ENCODE results near the gene PPM1H.

Gene PPM1H

DNA sequence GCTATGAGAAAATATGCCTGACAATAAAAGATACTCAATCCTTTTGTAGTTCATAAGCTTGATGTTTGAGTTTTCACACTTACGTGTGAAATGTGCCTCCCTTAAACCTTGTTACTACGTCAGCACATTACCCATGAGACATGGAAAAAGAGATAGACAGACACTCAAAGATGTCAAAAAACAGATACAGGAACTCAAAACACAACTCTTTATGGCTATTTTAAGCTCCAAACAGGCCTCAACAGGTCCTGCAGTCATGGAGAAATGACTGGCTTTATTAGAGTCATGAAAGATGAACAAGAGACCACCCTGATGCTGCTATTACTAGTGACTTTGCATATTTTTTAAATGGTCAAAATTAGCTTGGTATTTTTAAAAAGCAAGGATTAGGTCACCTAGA lies 283.8 kb downstream of the PPM1H start:
- no peak overlapping the region for H2AFZ ChIP-seq (ENCODE audit: low read length)
- no peaks in the 10 kb centered on the region for H3K9me3 ChIP-seq (ENCODE audit: low read length)
- no peaks in the 10 kb centered on the region for H3K4me1 ChIP-seq (ENCODE audit: insufficient read depth, low read length, severe bottlenecking)
- H4K20me1 ChIP-seq (ENCODE audit: insufficient read depth, low read length): no peaks in the 10 kb centered on the region
- no peaks in the 10 kb centered on the region; the same call in 1 of the 2 replicates for H3K27me3 ChIP-seq (ENCODE audit: insufficient read depth, low read length)
- no peak overlapping the region for H3K4me2 ChIP-seq (ENCODE audit: low read length)
- no peak overlapping the region for H3K4me3 ChIP-seq (ENCODE audit: low read depth, low read length, poor library complexity, severe bottlenecking)
- H3K36me3 ChIP-seq (ENCODE audit: insufficient read depth, low read length): no peaks in the 10 kb centered on the region
- H3K27ac ChIP-seq (ENCODE audit: low read depth, low read length, poor library complexity, severe bottlenecking): no peak overlapping the region
- TF ChIP-seq EZH2 (IDR thresholded peaks at IDR 0.05; ENCODE audit: borderline replicate concordance, low read length) (no peak), CTCF (IDR thresholded peaks at IDR 0.05; ENCODE audit: low read length) (no peak)
- no peak overlapping the region for H3K9ac ChIP-seq (ENCODE audit: low read length)
- H3K79me2 ChIP-seq (ENCODE audit: insufficient read depth, low read length): no peaks in the 10 kb centered on the region
- H3F3A ChIP-seq (ENCODE audit: insufficient read depth, low read length): no peaks in the 10 kb centered on the region
- no peaks in the 10 kb centered on the region for H3K9me2 ChIP-seq (ENCODE audit: low read depth, low read length)

DNA sequence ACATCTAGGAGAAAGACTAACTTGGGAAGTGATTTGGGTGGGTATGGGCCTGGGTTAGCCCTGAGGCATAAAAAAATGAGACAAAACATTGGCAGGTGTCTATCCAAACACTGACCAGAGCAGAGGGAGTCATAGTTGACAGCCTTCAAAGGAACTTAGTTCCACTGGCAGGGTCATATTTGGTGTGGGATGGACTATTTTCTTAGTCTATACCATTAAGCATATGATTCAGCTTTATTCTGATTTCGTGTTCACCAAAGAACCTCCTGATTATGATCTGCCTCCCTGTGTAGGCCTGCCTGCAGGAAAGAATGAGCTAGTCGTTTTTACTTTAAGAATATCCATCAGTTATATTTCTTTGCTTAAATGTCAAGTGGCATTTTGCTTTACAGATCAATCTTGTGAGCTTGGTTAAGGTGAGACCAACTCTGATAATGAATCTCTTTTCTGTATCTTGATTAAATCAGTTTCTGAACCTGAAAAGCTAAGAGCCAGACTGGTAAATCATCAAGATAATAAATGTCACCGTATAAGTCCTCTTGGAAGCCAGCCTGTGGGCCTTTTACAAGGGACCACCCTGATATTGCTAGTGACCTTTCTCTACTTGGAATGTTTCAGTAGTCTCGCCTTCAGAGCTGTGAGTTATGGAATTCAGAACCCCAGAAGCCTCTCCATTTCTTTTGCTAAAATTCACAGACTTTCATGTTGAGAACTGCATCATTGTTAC lies 285.4 kb downstream of the PPM1H start:
- no peak overlapping the region for H3K4me3 ChIP-seq (ENCODE audit: low read depth, low read length, poor library complexity, severe bottlenecking)
- H2AFZ ChIP-seq (ENCODE audit: low read length): no peak overlapping the region
- H3K79me2 ChIP-seq (ENCODE audit: insufficient read depth, low read length): no peaks in the 10 kb centered on the region
- H3K4me2 ChIP-seq (ENCODE audit: low read length): no peak overlapping the region
- H3K27ac ChIP-seq (ENCODE audit: low read depth, low read length, poor library complexity, severe bottlenecking): no peak overlapping the region
- H3K36me3 ChIP-seq (ENCODE audit: insufficient read depth, low read length): no peaks in the 10 kb centered on the region
- H3K4me1 ChIP-seq (ENCODE audit: insufficient read depth, low read length, severe bottlenecking): no peaks in the 10 kb centered on the region
- no peaks in the 10 kb centered on the region for H3K9me3 ChIP-seq (ENCODE audit: low read length)
- H3K9me2 ChIP-seq (ENCODE audit: low read depth, low read length): no peaks in the 10 kb centered on the region
- H3K9ac ChIP-seq (ENCODE audit: low read length): no peak overlapping the region
- no peaks in the 10 kb centered on the region for H3F3A ChIP-seq (ENCODE audit: insufficient read depth, low read length)
- no peaks in the 10 kb centered on the region; the same call in 1 of the 2 replicates for H3K27me3 ChIP-seq (ENCODE audit: insufficient read depth, low read length)
- no peak for TF ChIP-seq EZH2 (IDR thresholded peaks at IDR 0.05; ENCODE audit: borderline replicate concordance, low read length)
- no peaks in the 10 kb centered on the region for H4K20me1 ChIP-seq (ENCODE audit: insufficient read depth, low read length)

DNA sequence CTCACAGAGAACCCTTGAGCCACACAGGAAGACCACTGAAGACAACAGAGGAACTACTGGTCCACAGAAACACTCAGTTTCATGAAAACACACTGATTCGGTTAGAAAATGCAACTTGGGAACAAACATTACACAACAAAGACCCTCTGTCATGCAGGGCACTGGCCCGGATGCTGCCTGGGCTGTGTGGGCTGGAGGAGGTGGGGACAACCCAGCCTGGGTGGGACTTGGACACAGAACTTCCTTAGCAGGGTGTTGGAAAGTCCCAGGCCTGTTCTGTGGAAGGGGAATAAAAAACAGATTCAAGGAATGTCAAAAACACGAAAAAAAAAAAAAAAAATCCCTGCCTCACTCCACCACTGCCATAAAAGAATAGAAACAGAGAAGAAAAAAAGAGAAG lies 287.4 kb downstream of the PPM1H start:
- H3K27ac ChIP-seq (ENCODE audit: low read depth, low read length, poor library complexity, severe bottlenecking): no peak overlapping the region
- no peak overlapping the region for H3K9ac ChIP-seq (ENCODE audit: low read length)
- H3K9me2 ChIP-seq (ENCODE audit: low read depth, low read length): no peaks in the 10 kb centered on the region
- no peaks in the 10 kb centered on the region for H4K20me1 ChIP-seq (ENCODE audit: insufficient read depth, low read length)
- H3K4me3 ChIP-seq (ENCODE audit: low read depth, low read length, poor library complexity, severe bottlenecking): no peak overlapping the region
- no peaks in the 10 kb centered on the region for H3K9me3 ChIP-seq (ENCODE audit: low read length)
- H3K36me3 ChIP-seq (ENCODE audit: insufficient read depth, low read length): no peaks in the 10 kb centered on the region
- H3F3A ChIP-seq (ENCODE audit: insufficient read depth, low read length): no peaks in the 10 kb centered on the region
- no peaks in the 10 kb centered on the region; the same call in 1 of the 2 replicates for H3K27me3 ChIP-seq (ENCODE audit: insufficient read depth, low read length)
- no peak overlapping the region for H2AFZ ChIP-seq (ENCODE audit: low read length)
- no peaks in the 10 kb centered on the region for H3K4me1 ChIP-seq (ENCODE audit: insufficient read depth, low read length, severe bottlenecking)
- no peak for TF ChIP-seq EZH2 (IDR thresholded peaks at IDR 0.05; ENCODE audit: borderline replicate concordance, low read length)
- no peak for TF ChIP-seq CTCF (IDR thresholded peaks at IDR 0.05; ENCODE audit: low read length)
- no peak overlapping the region for H3K4me2 ChIP-seq (ENCODE audit: low read length)
- H3K79me2 ChIP-seq (ENCODE audit: insufficient read depth, low read length): no peaks in the 10 kb centered on the region

GRCh38 chr12:62646566-62646965 lies 288.4 kb downstream of the PPM1H start:
- H3K9me2 ChIP-seq (ENCODE audit: low read depth, low read length): no peaks in the 10 kb centered on the region
- no peaks in the 10 kb centered on the region for H3K9me3 ChIP-seq (ENCODE audit: low read length)
- H3K36me3 ChIP-seq (ENCODE audit: insufficient read depth, low read length): no peaks in the 10 kb centered on the region
- TF ChIP-seq CTCF (IDR thresholded peaks at IDR 0.05; ENCODE audit: low read length) (no peak), EZH2 (IDR thresholded peaks at IDR 0.05; ENCODE audit: borderline replicate concordance, low read length) (no peak)
- no peaks in the 10 kb centered on the region for H4K20me1 ChIP-seq (ENCODE audit: insufficient read depth, low read length)
- no peaks in the 10 kb centered on the region for H3F3A ChIP-seq (ENCODE audit: insufficient read depth, low read length)
- no peak overlapping the region for H3K9ac ChIP-seq (ENCODE audit: low read length)
- H3K27me3 ChIP-seq (ENCODE audit: insufficient read depth, low read length): no peaks in the 10 kb centered on the region
- no peak overlapping the region for H3K4me2 ChIP-seq (ENCODE audit: low read length)
- no peaks in the 10 kb centered on the region for H3K79me2 ChIP-seq (ENCODE audit: insufficient read depth, low read length)
- no peak overlapping the region for H3K4me3 ChIP-seq (ENCODE audit: low read depth, low read length, poor library complexity, severe bottlenecking)
- no peak overlapping the region for H3K27ac ChIP-seq (ENCODE audit: low read depth, low read length, poor library complexity, severe bottlenecking)
- no peak overlapping the region for H2AFZ ChIP-seq (ENCODE audit: low read length)
- H3K4me1 ChIP-seq (ENCODE audit: insufficient read depth, low read length, severe bottlenecking): no peaks in the 10 kb centered on the region

Measured in OCI-LY1 (cell line).